B cell (primary cell): ENCODE measurements around the gene FARP1.

Experiments
- CTCF ChIP-seq: fragments of 200-600 bp; IDR thresholded peaks from one replicate; pipeline ENCODE4 v1.8.0; 2022; ENCODE audit warnings: antibody characterized with exemption, mild to moderate bottlenecking
- EZH2 ChIP-seq: IDR thresholded peaks from 2 replicates; pipeline ENCODE4 v1.6.1; 2012; ENCODE audit warnings: borderline replicate concordance, low read depth, mild to moderate bottlenecking, moderate library complexity, low read length; ENCODE audit not compliant: insufficient read depth, poor library complexity, severe bottlenecking

GRCh38 chr13:98143157-98143553 lies 261 bp downstream of the FARP1 start:
- TF ChIP-seq CTCF, result no peak
- no peak for TF ChIP-seq EZH2
